Gastrocnemius medialis (tissue), 4 donors: ENCODE results near the gene VGLL3.

Source experiments
- CTCF ChIP-seq, 5 experiments: fragments of 450-650 bp in 3 of 5; fragments of 200-600 bp in 2 of 5; sonication (generic) in 2 of 5; IDR thresholded peaks in 4 of 5; conservative IDR thresholded peaks in 1 of 5; 1 replicate in 4 of 5; 2 replicates in 1 of 5; pipeline ENCODE4 v1.5.1; 2016 to 2019; ENCODE audit warnings: antibody characterized with exemption in 5 of 5, mild to moderate bottlenecking in 3 of 5, moderate library complexity in 3 of 5
- POLR2A ChIP-seq, 2 donors: fragments of 450-650 bp; IDR thresholded peaks; one replicate each; pipeline ENCODE4 v1.6.1; 2017; ENCODE audit warnings: antibody characterized with exemption in 2 of 2, mild to moderate bottlenecking in 2 of 2, moderate library complexity in 2 of 2

DNA sequence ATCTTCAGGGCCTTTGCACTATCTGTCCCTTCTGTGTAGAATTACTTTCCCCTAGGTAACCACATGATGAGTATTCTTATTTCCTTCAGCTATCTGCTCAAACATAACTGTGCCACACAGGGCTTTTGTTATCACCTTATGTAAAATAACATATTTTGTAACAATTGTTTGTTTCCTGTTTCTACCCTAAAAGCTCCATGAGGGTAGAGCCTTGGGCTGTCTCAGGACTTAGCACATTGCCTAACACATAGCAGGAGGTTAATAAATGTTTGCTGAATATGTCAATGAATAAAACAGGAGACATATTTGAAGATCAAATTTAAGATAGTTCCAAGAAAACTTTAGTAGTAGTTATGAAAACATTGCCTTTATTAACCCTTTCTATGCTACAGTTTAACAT lies 14.7 kb downstream of the VGLL3 start:
- TF ChIP-seq CTCF (IDR thresholded peaks at IDR 0.05 in 4 of 5, conservative IDR thresholded peaks at IDR 0.05 in 1 of 5) = no peak
- no peak for TF ChIP-seq POLR2A (IDR thresholded peaks at IDR 0.05)
